PC-3 (cell line): ENCODE results near the gene CSNK1G1. TPM values are rescaled to one million over a fixed set of nuclear protein-coding genes. Genes with fewer than 3 reads are reported as not detected.

Experiments used
- ATAC-seq: fragments of 200-7000 bp; cut with Tn5 transposase; 2 replicates; pipeline ENCODE4 v1.9.1; 2020; ENCODE audit warnings: mild to moderate bottlenecking, moderate library complexity
- BruUV-seq: library from RNA; stranded (reverse); fragments of 400-500 nt; replicated peaks from 2 replicates; lab custom pipeline; 2021; lab: Mats Ljungman, UMichigan
- CTCF ChIA-PET: fragments of 300-600 bp; sonication (Branson Sonifier 250); formaldehyde crosslinking; loops from one replicate; lab custom pipeline; 2022; ENCODE audit warnings: antibody characterized with exemption; lab: Charles Lee
- POLR2A ChIA-PET: fragments of 300-600 bp; sonication (Branson Sonifier 250); formaldehyde crosslinking; loops from one replicate; lab custom pipeline; 2022; ENCODE audit warnings: antibody characterized with exemption; ENCODE audit not compliant: unreplicated experiment; lab: Charles Lee
- DNase-seq: peaks from one replicate; pipeline ENCODE4 v3.0.0-alpha.2; 2015
- H2AFZ ChIP-seq: fragments of 300-600 bp; sonication (generic); 2 replicates; pipeline ENCODE4 v1.6.0; 2016; ENCODE audit warnings: antibody characterized with exemption, low read length
- H3F3A ChIP-seq: fragments of 300-600 bp; sonication (generic); one replicate; pipeline ENCODE4 v1.6.0; 2017; ENCODE audit warnings: antibody characterized with exemption, low read length, control low read depth, mild to moderate bottlenecking; ENCODE audit not compliant: unreplicated experiment
- H3K27ac ChIP-seq: fragments of 300-600 bp; sonication (generic); 2 replicates; pipeline ENCODE4 v1.5.1; 2016; ENCODE audit warnings: mild to moderate bottlenecking, low read length
- H3K27me3 ChIP-seq: fragments of 300-600 bp; sonication (generic); 2 replicates; pipeline ENCODE4 v1.6.1; 2016; ENCODE audit warnings: low read length, mixed read lengths
- H3K36me3 ChIP-seq: fragments of 300-600 bp; sonication (generic); 2 replicates; pipeline ENCODE4 v1.6.1; 2016; ENCODE audit warnings: low read depth, mixed run types, low read length, mixed read lengths
- H3K4me1 ChIP-seq: fragments of 300-600 bp; sonication (generic); 2 replicates; pipeline ENCODE4 v1.5.1; 2016; ENCODE audit warnings: low read length; ENCODE audit not compliant: insufficient read depth
- H3K4me2 ChIP-seq: fragments of 300-600 bp; sonication (generic); 2 replicates; pipeline ENCODE4 v1.6.0; 2016; ENCODE audit warnings: low read length
- H3K4me3 ChIP-seq: fragments of 300-600 bp; sonication (generic); 2 replicates; pipeline ENCODE4 v1.5.1; 2016; ENCODE audit warnings: mild to moderate bottlenecking, low read length, mixed read lengths
- H3K79me2 ChIP-seq: fragments of 300-600 bp; sonication (generic); 2 replicates; pipeline ENCODE4 v1.6.1; 2017; ENCODE audit warnings: low read length, mixed read lengths
- H3K9ac ChIP-seq: fragments of 300-600 bp; sonication (generic); 2 replicates; pipeline ENCODE4 v1.6.0; 2016; ENCODE audit warnings: mild to moderate bottlenecking, low read length
- H3K9me2 ChIP-seq: fragments of 300-600 bp; sonication (generic); replicated peaks from 2 replicates; pipeline ENCODE4 v1.6.1; 2016; ENCODE audit warnings: mixed run types, low read length, mixed read lengths
- H3K9me3 ChIP-seq: fragments of 300-600 bp; sonication (generic); 2 replicates; pipeline ENCODE4 v1.6.1; 2016; ENCODE audit warnings: low read length, mixed read lengths
- H4K20me1 ChIP-seq: fragments of 300-600 bp; sonication (generic); 2 replicates; pipeline ENCODE4 v1.6.1; 2016; ENCODE audit warnings: low read length, mixed read lengths
- EZH2 ChIP-seq: fragments of 300-600 bp; sonication (generic); IDR thresholded peaks from one replicate; pipeline ENCODE4 v1.6.1; 2017; ENCODE audit warnings: antibody characterized with exemption, mild to moderate bottlenecking, low read length; ENCODE audit not compliant: unreplicated experiment
- EZH2phosphoT487 ChIP-seq: fragments of 300-600 bp; sonication (generic); IDR thresholded peaks from 2 replicates; pipeline ENCODE4 v1.6.1; 2018; ENCODE audit warnings: mild to moderate bottlenecking, antibody characterized with exemption, low read length, borderline replicate concordance
- intact Hi-C: fragments of 100-400 bp; cut with micrococcal nuclease; formaldehyde crosslinking; loops from 2 replicates; pipeline ENCODE4 v1.9.0; 2023
- total RNA-seq: library from RNA; depleted of rRNA; stranded (reverse); fragments of >200 nt; gene quantifications from 2 replicates; pipeline ENCODE4 v1.2.3, GENCODE V29; 2014
- TF ChIP-seq, protein P1 (sequence below): fragments of 300-600 bp; sonication (generic); conservative IDR thresholded peaks from 2 replicates; pipeline ENCODE4 v1.5.1; 2017; ENCODE audit warnings: antibody characterized with exemption, low read depth, mild to moderate bottlenecking, low read length

Gene CSNK1G1
- total RNA-seq, 1 experiment from 2014 or later, result 9.8 TPM

DNA sequence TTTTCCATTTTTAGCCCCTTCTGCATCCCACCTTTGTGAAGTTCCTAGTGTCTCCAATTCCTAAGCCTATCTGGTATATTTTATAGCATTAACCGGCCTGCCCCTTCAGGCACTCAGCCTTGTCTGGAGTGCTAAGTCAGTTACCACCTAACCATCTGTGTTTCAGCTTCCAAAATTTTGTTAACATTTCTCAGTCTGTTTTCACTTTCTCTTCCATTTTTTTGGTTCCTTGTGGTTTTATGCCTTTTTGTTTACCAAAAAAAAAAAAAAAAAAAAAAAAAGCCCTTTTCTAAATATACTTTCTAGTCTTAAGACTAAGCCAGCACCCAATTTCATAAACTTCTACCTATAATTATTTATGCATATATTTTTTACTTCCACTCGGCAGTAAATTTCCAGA, 92.4 kb downstream of the CSNK1G1 start:
- no peak for DNase-seq

DNA sequence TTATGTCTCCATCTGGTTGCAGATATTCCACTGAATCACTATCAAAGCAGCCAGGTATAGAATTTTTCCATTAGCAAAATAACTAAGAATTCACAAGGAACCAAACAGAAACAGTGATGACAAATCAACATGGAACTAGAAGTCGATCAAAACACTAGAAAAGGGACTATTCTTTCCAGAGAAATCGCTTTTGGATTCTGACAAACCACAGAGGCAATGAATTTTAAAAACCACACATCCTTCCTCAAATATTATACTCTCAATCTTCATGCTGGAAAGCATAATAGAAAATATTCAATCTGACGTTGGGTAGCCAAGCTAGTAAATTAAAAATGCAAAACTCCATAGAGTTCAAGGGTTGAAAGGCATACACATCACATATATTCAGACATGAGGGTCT, 99.9 kb downstream of the CSNK1G1 start:
- intact Hi-C loops, result no loop called here
- Histone ChIP-seq H3K4me3 (no peak overlapping the region), H3F3A (no peaks in the 10 kb centered on the region), H3K36me3 (peaks cover 5% of the 10 kb centered on the region; the same call in 1 of the 2 replicates), H2AFZ (no peak overlapping the region), H3K79me2 (no peaks in the 10 kb centered on the region), H3K9me3 (no peaks in the 10 kb centered on the region), H3K9me2 (no peaks in the 10 kb centered on the region), H4K20me1 (no peaks in the 10 kb centered on the region), H3K27ac (no peak overlapping the region), H3K9ac (no peak overlapping the region), H3K4me1 (peaks cover 7% of the 10 kb centered on the region; the same call in 1 of the 2 replicates), H3K27me3 (no peaks in the 10 kb centered on the region), H3K4me2 (no peak overlapping the region)
- no peak for TF ChIP-seq EZH2phosphoT487
- no peak for TF ChIP-seq EZH2
- CTCF ChIA-PET, result no interaction called here
- DNase-seq (no peak), ATAC-seq (no peak)
- POLR2A ChIA-PET, result no interaction called here
- BruUV-seq, result no TSS peak

More for the DNA sequence above, 92.4 kb downstream of the CSNK1G1 start:
- Histone ChIP-seq H3K9me3 (no peaks in the 10 kb centered on the region), H3K4me3 (no peak overlapping the region), H3K36me3 (no peaks in the 10 kb centered on the region), H3K4me2 (no peak overlapping the region), H3K27me3 (no peaks in the 10 kb centered on the region), H3K27ac (no peak overlapping the region), H4K20me1 (no peaks in the 10 kb centered on the region), H3K9ac (no peak overlapping the region), H3K4me1 (no peaks in the 10 kb centered on the region), H3K9me2 (no peaks in the 10 kb centered on the region), H3K79me2 (no peaks in the 10 kb centered on the region), H2AFZ (no peak overlapping the region), H3F3A (no peaks in the 10 kb centered on the region)
- ChIA-PET POLR2A (no interaction called here), CTCF (no interaction called here)
- TF ChIP-seq, protein P1, sequence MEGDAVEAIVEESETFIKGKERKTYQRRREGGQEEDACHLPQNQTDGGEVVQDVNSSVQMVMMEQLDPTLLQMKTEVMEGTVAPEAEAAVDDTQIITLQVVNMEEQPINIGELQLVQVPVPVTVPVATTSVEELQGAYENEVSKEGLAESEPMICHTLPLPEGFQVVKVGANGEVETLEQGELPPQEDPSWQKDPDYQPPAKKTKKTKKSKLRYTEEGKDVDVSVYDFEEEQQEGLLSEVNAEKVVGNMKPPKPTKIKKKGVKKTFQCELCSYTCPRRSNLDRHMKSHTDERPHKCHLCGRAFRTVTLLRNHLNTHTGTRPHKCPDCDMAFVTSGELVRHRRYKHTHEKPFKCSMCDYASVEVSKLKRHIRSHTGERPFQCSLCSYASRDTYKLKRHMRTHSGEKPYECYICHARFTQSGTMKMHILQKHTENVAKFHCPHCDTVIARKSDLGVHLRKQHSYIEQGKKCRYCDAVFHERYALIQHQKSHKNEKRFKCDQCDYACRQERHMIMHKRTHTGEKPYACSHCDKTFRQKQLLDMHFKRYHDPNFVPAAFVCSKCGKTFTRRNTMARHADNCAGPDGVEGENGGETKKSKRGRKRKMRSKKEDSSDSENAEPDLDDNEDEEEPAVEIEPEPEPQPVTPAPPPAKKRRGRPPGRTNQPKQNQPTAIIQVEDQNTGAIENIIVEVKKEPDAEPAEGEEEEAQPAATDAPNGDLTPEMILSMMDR, result no peak
- TF ChIP-seq EZH2 (no peak), EZH2phosphoT487 (no peak)
- no peak for ATAC-seq
- BruUV-seq, result no TSS peak
- intact Hi-C loops, result no loop called here

DNA sequence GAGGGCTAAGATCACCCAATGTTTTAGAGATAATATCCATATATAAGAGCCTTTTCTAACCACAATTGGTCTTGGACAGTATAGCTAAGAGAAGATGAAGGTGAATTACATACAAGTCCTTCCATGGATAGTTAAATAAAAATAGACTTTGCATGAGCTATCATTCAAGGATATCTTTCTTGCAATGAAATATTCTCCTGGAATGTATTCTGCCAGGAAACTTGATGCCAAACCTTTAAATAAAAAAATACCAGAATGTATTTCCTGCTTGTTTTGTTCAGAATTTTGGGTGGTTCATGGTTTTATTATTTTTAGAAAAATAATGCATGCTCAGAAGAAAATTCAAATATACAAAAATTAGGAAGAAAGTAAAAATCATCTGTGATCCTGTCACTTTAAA, 104.3 kb downstream of the CSNK1G1 start:
- DNase-seq (no peak), ATAC-seq (no peak)
- Histone ChIP-seq H3K9me2 (no peaks in the 10 kb centered on the region), H3K27ac (no peak overlapping the region), H3K9ac (no peak overlapping the region), H3K36me3 (peaks cover 1% of the 10 kb centered on the region; the same call in 1 of the 2 replicates), H3K4me1 (peaks cover 45% of the 10 kb centered on the region), H3K27me3 (no peaks in the 10 kb centered on the region), H3K79me2 (no peaks in the 10 kb centered on the region), H3K9me3 (no peaks in the 10 kb centered on the region), H3F3A (peaks cover 9% of the 10 kb centered on the region), H2AFZ (no peak overlapping the region), H4K20me1 (no peaks in the 10 kb centered on the region), H3K4me3 (no peak overlapping the region), H3K4me2 (no peak overlapping the region)
- TF ChIP-seq EZH2, result no peak
- TF ChIP-seq, protein P1, result no peak
- no peak for TF ChIP-seq EZH2phosphoT487
- ChIA-PET CTCF (no interaction called here), POLR2A (interaction anchor here (0.6 kb wide), 1 partner anchor 37 kb away, joined by 4 read pairs; no protein-coding TSS in a partner anchor)
- BruUV-seq, result no TSS peak
- intact Hi-C loops, result loop anchor here (2.0 kb wide), 1 partner anchor 105 kb away; the partner anchor contains the start of gene CSNK1G1
